Adrenal gland (tissue), 5 donors: ENCODE results near the gene TAF15.

ENCODE experiments used
- POLR2A ChIP-seq, 2 donors: fragments of 450-650 bp; IDR thresholded peaks; one replicate each; pipeline ENCODE4 v1.6.1; 2017; ENCODE audit warnings: antibody characterized with exemption in 2 of 2, mild to moderate bottlenecking in 2 of 2, moderate library complexity in 1 of 2
- TF ChIP-seq, protein P1 (sequence below), 6 experiments: fragments of 450-650 bp in 4 of 6; fragments of 200-600 bp in 2 of 6; sonication (generic) in 1 of 6; IDR thresholded peaks; 1 replicate in 5 of 6; 2 replicates in 1 of 6; pipeline versions ENCODE4 v1.5.1 to v1.8.0; 2016 to 2021; ENCODE audit warnings: antibody characterized with exemption in 6 of 6, mild to moderate bottlenecking in 2 of 6, moderate library complexity in 1 of 6
- donor health status: DM: no; HTN: no; CAD: no.

DNA sequence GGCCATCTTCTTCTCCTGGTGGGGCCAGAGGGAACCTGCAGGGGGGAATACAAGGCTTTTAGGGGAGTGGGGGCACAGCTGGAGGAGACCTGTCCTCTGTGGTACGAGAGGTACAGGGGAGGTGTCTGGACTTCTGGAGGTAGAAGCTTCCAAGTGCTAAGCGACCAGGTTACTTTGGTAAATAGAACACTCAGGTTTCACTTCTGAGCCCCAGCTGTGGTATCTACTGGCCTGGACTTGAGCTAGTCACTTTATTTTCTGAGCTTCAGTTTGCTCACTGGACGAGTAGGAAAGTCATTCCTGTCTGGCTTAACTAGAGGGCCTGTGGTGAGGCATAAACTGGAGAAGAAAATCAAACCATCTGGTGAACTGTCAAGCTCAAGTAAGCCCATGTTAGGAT is 59.5 kb downstream of the TAF15 start, which contains the start of gene HEATR9:
- TF ChIP-seq, protein P1, sequence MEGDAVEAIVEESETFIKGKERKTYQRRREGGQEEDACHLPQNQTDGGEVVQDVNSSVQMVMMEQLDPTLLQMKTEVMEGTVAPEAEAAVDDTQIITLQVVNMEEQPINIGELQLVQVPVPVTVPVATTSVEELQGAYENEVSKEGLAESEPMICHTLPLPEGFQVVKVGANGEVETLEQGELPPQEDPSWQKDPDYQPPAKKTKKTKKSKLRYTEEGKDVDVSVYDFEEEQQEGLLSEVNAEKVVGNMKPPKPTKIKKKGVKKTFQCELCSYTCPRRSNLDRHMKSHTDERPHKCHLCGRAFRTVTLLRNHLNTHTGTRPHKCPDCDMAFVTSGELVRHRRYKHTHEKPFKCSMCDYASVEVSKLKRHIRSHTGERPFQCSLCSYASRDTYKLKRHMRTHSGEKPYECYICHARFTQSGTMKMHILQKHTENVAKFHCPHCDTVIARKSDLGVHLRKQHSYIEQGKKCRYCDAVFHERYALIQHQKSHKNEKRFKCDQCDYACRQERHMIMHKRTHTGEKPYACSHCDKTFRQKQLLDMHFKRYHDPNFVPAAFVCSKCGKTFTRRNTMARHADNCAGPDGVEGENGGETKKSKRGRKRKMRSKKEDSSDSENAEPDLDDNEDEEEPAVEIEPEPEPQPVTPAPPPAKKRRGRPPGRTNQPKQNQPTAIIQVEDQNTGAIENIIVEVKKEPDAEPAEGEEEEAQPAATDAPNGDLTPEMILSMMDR (IDR thresholded peaks at IDR 0.05) = no peak
- no peak for TF ChIP-seq POLR2A (IDR thresholded peaks at IDR 0.05)
